ENCODE results near the gene CRHR1.

CRHR1 gene

DNA sequence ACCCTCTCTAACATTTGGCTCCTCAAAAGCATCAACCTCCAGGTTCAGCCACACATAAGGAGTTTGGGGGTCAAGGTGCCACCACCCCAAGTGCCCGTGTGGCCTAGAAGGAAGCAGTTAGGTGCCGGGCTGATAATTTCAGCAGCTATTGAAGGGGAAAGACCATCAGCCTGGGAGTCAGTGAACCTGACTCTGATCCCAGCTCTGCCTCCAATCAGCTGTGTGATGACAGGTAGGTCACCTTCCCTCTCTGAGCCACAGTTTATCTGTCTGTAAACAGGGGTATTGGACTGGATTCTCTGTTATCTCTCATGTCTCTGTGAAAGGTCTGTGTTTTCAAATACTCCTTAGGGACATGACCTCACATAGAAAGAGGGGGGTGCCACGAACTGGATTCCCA lies 3.9 kb downstream of the CRHR1 start:
- no peak for ATAC-seq (ENCODE audit: low read depth)
- no peak for DNase-seq (ENCODE audit: low spot score in 2 of 2)
- no peaks in the 10 kb centered on the region for H3K9me3 Mint-ChIP-seq
- peaks cover 5% of the 10 kb centered on the region for H3K4me1 Mint-ChIP-seq
- no peak overlapping the region for H3K4me3 Mint-ChIP-seq
- no peak overlapping the region for H3K27ac Mint-ChIP-seq
- H3K36me3 Mint-ChIP-seq, result no peaks in the 10 kb centered on the region
- peaks cover 26% of the 10 kb centered on the region for H3K27me3 Mint-ChIP-seq

DNA sequence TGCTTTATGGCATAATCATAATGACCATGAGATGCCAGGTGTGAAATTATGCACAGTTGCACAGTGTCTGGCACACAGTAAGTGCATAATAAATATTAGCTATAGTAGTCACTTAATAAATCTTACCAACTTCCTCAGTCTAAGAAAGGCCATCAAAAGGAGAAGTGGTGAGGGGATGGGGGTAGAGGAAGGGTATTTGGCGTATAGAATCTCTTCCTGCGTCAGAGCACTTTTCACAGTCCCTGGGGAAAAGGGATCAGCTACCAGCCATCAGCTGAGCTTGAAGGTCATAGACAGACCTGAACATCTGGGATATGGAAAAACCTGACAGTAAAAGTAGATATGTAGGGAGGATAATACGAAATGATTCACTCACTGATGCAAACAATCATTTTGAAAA lies 5.8 kb downstream of the CRHR1 start:
- Mint-ChIP-seq H3K27ac (no peak overlapping the region), H3K4me1 (peaks cover 5% of the 10 kb centered on the region), H3K27me3 (peaks cover 25% of the 10 kb centered on the region), H3K9me3 (no peaks in the 10 kb centered on the region), H3K4me3 (no peak overlapping the region), H3K36me3 (no peaks in the 10 kb centered on the region)
- peak; percentile 51 for ATAC-seq (ENCODE audit: low read depth)
- DNase-seq (ENCODE audit: low spot score in 2 of 2), result no peak

DNA sequence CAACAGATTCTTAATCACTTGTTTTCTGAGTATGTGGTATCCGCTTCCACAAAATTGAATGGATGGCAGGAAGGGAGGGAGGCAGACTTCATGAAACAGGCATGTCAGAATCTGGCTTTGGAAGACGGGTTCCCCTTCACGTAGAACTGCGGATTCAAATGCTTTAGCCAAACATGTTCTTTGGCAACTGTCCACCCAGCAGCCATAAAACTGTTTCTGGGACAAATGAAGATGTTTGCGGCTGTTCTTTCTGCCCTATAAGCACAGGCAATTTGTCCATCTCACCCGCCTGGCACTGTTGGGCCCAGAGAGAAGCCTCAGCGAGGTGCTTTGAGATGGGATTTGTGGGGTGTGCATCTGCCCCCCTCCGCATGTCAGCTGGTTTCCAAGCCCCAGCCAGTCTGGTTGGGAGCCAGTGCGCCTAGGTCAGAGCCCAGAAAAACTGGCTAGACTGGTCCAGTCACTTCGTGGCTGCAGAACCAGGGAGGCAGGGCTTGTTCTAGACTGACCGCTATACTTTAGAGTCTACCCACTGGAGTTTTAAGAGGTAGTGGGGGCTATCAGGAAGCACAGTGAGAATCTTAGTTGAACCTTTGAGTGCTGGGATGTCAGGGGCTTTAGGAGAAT lies 6.3 kb downstream of the CRHR1 start:
- Mint-ChIP-seq H3K4me3 (no peak overlapping the region), H3K9me3 (no peaks in the 10 kb centered on the region), H3K27me3 (peaks cover 25% of the 10 kb centered on the region), H3K27ac (no peak overlapping the region), H3K4me1 (peaks cover 3% of the 10 kb centered on the region), H3K36me3 (no peaks in the 10 kb centered on the region)
- DNase-seq (ENCODE audit: low spot score in 2 of 2) (no peak), ATAC-seq (ENCODE audit: low read depth) (no peak)

DNA sequence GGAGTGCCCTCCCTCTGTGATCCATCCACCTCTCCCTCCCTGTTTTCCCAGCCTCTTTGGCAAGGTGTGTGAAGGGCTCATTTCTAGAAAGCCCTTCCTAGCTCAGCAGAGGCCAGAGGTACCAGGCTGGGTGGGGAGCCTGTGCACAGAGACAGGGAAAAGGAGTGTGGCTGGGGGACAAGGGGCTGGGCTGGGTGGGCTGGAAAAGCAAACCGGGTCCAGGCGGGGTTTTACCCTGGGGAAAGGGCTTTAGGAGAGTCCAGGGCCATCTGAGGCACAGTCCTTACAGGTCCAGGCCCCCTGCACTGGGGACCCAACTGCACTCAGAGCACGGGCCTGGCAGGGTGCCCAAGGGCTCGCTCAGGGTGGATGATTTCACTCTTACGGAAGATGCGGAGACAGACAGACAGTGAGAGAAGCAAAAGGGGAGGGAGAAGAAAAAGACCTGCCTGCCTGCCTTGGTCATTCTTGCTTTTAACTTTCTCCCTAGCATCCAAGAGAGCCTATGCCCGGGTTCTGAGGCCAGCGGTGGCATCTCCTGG lies 7.0 kb downstream of the CRHR1 start:
- Mint-ChIP-seq H3K36me3 (no peaks in the 10 kb centered on the region), H3K27me3 (peaks cover 20% of the 10 kb centered on the region), H3K9me3 (no peaks in the 10 kb centered on the region), H3K4me3 (no peak overlapping the region), H3K4me1 (peaks cover 3% of the 10 kb centered on the region), H3K27ac (no peak overlapping the region)
- ATAC-seq (ENCODE audit: low read depth), result no peak
- no peak for DNase-seq (ENCODE audit: low spot score in 2 of 2)

DNA sequence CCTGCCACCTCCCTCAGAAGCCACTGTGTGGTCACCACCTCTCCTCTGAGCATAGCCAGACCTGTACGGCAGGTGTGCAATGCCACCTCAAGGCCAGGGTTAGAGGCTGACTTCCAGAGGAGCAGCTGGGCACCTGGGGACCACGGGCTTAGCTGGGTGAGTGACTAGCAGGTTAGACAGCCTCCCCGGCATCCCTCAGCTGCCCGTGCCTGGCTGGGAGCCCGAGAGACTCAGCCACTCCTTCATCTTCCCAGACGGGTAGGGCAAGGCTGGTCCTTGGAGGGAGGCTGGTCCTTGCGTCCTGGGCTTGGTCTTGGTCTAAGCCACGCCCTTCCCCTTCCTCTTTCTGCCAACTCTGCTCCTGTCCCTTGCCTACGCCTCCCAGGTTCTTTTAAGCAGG lies 7.8 kb downstream of the CRHR1 start:
- Mint-ChIP-seq H3K36me3 (peaks cover 2% of the 10 kb centered on the region), H3K4me1 (peaks cover 3% of the 10 kb centered on the region), H3K9me3 (no peaks in the 10 kb centered on the region), H3K27ac (no peak overlapping the region), H3K27me3 (peaks cover 22% of the 10 kb centered on the region), H3K4me3 (no peak overlapping the region)
- ATAC-seq (ENCODE audit: low read depth) (no peak), DNase-seq (ENCODE audit: low spot score in 2 of 2) (no peak)

DNA sequence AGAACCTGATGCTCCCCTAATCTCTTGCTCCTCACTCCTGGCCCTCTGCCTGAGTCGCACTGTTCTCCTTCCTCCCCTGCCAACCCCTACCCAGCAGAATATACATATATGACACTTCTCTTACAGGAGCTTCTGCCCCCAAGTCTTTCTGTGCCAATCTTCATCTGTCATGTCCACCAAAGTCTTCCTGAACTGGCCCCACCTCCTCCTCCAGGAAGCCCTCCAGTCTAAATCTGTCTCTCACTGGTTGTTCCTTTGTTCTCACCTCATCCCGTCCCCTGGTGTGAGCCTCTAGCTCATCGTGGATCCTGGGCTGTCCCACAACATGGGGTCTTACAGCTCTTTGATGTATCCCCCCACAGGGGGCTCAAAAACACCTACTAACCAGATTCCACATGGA lies 8.3 kb downstream of the CRHR1 start:
- Mint-ChIP-seq H3K4me3 (no peak overlapping the region), H3K9me3 (no peaks in the 10 kb centered on the region), H3K36me3 (peaks cover 2% of the 10 kb centered on the region), H3K4me1 (peaks cover 3% of the 10 kb centered on the region), H3K27ac (no peak overlapping the region), H3K27me3 (peaks cover 21% of the 10 kb centered on the region)
- no peak for ATAC-seq (ENCODE audit: low read depth)
- no peak for DNase-seq (ENCODE audit: low spot score in 2 of 2)

DNA sequence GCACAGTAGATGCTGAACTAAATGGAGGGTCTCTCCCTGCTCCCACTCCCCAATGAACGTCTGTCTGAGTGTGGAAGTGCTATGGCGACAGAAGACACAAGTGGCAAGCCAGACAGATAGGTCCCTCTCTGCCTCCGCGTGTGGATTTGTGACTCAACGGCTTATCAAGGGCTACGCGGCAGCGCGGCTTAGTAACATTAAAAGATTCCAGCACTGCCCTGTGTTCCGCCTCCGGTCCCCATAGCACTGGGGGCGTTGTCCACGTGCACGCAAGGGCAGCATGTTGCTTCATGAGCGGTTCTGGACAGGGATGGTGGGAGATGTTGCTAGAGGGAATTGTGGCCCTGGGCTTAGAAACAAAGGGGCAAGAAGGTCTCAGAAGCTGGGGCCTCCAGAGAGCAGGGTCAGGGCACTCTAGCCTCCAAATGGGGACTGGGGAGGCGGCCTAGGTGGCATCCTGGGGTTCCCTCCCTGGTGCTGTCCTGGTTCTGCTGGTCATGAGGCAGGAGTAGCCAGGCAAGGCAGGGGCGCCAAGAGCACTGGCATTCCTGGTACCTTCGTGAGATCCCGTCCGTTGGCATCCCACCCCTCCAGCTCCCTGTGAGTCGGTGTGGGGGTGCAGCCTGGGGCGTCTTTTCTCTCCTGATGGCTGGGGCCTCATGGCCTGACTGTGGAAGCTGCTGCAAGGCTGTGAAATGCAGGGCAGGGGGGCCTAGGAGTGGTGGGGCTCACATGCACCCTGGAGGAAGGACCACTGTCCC lies 9.1 kb downstream of the CRHR1 start:
- H3K27me3 Mint-ChIP-seq, result peaks cover 22% of the 10 kb centered on the region
- H3K9me3 Mint-ChIP-seq, result no peaks in the 10 kb centered on the region
- peaks cover 3% of the 10 kb centered on the region for H3K4me1 Mint-ChIP-seq
- H3K27ac Mint-ChIP-seq, result no peak overlapping the region
- H3K36me3 Mint-ChIP-seq, result peaks cover 2% of the 10 kb centered on the region
- H3K4me3 Mint-ChIP-seq, result no peak overlapping the region
- no peak for DNase-seq (ENCODE audit: low spot score in 2 of 2)
- ATAC-seq (ENCODE audit: low read depth), result no peak

DNA sequence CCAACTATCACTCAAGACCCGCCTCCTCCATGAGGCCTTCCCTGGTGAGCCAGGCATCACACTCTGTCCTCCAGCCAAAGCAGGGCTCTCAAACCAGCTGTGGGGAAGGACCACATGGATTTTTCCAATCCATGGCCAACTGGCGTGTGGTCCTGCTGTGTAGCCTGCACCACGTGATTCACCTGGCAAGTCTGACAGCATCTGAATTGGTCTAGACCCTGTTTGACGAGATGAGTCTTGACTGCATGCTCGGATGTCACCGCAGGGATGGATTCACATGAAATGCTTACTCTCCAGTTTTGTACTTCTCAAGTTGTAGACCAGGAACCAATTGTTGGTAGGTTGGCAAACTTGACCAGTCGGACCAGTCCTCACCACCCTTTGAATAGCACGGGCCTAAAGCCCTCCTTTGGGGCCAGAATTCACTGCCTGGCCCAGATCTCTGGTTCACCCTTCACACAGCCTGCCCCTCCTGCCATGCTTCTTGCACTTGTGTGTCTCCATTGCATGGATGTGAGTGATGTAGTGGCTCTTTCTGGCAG lies 9.9 kb downstream of the CRHR1 start:
- Mint-ChIP-seq H3K27me3 (peaks cover 21% of the 10 kb centered on the region), H3K4me1 (peaks cover 3% of the 10 kb centered on the region), H3K9me3 (no peaks in the 10 kb centered on the region), H3K36me3 (peaks cover 2% of the 10 kb centered on the region), H3K4me3 (no peak overlapping the region), H3K27ac (no peak overlapping the region)
- ATAC-seq (ENCODE audit: low read depth) (no peak), DNase-seq (ENCODE audit: low spot score in 2 of 2) (no peak)

DNA sequence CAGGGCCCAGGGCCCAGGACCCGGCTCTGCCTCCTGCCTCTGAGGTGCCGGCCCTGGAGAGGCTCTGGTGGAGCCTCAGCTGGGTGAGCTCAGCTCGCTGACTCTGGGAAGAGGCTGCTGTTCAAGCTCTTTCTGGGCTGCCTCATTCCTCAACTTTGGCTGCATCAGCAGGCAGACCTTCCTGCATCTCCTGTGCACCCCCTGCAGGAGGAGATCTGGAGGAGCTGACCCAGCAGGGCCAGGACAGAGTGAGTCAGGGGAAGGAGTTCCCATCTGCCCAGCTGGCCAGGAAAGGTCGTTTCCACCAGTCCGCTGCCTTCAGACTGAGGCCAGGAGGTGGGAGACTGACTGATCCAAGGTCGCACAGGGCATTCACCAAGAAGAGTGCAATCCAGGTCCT lies 10.7 kb downstream of the CRHR1 start:
- peaks cover 2% of the 10 kb centered on the region for H3K36me3 Mint-ChIP-seq
- peaks cover 22% of the 10 kb centered on the region for H3K27me3 Mint-ChIP-seq
- peaks cover 3% of the 10 kb centered on the region for H3K4me1 Mint-ChIP-seq
- no peak overlapping the region for H3K27ac Mint-ChIP-seq
- ATAC-seq (ENCODE audit: low read depth), result no peak
- H3K9me3 Mint-ChIP-seq, result no peaks in the 10 kb centered on the region
- DNase-seq (ENCODE audit: low spot score in 2 of 2), result no peak
- no peak overlapping the region for H3K4me3 Mint-ChIP-seq

DNA sequence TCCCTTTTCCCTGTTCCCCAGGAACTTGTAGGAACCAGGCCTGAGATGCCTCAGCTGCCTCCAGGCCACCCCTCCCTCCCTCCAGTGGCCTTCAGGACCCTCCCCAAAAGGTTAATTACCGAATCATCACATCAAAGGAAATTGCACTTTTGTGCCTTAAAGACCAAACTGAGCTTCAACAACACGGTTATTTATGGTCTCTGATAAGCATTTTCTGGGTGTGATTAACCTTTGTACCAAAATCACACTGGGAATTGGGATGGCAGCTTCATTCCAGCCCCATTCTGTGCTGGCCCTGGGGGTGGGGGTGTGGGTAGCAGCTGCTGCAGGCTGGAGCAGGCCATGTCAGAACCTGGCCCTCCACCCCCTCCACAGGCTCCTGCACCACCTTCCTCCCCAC lies 16.7 kb downstream of the CRHR1 start:
- Mint-ChIP-seq H3K27me3 (peaks cover 30% of the 10 kb centered on the region), H3K9me3 (no peaks in the 10 kb centered on the region), H3K4me3 (no peak overlapping the region), H3K27ac (no peak overlapping the region), H3K4me1 (no peaks in the 10 kb centered on the region), H3K36me3 (peaks cover 2% of the 10 kb centered on the region)
- ATAC-seq (ENCODE audit: low read depth) (no peak), DNase-seq (ENCODE audit: low spot score in 2 of 2) (no peak)

DNA sequence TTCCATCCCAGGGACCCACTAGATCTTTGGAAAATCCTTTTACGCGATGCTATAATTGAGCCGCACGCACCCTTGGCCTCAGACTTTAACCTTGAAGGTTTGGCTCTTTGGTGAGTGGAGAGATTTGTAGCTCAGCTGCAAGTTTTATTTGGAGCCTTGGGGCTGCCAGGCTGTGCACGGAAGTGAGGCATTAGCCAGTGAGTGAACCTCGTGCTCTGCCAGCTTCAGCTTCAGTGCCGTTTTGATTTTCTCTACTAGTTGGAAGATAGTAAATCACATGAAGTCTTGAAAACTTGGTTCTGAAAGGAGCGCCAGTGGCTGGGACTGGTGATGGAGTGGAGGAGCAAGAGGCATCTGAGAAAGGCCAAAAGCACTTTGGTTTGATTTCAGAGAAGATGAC lies 17.3 kb downstream of the CRHR1 start:
- DNase-seq (ENCODE audit: low spot score in 2 of 2), result no peak
- no peak overlapping the region for H3K27ac Mint-ChIP-seq
- ATAC-seq (ENCODE audit: low read depth), result no peak
- H3K4me3 Mint-ChIP-seq, result no peak overlapping the region
- no peaks in the 10 kb centered on the region for H3K4me1 Mint-ChIP-seq
- peaks cover 2% of the 10 kb centered on the region for H3K36me3 Mint-ChIP-seq
- peaks cover 34% of the 10 kb centered on the region for H3K27me3 Mint-ChIP-seq
- H3K9me3 Mint-ChIP-seq, result no peaks in the 10 kb centered on the region

DNA sequence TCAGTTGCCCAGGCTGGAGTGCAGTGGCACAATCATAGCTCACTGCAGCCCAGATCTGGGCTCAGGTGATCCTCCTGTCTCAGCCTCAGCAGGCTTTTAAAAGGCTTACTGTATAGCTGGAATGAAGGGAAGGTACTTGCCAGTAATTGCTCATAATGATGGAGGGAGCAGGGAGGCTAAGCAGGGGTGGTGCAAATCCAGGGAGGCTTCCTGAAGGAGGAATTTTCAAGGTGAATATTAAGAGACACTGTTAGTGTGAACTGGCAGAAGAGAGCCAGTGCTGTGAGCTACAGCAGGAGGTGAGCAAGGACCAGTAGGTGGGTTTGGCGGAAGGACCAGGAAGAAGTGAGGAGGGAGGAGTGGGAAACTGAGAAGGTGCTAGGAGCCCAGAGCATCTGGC lies 24.7 kb downstream of the CRHR1 start:
- Mint-ChIP-seq H3K27ac (no peak overlapping the region), H3K36me3 (no peaks in the 10 kb centered on the region), H3K9me3 (no peaks in the 10 kb centered on the region), H3K4me3 (no peak overlapping the region), H3K27me3 (peaks cover 34% of the 10 kb centered on the region), H3K4me1 (no peaks in the 10 kb centered on the region)
- no peak for DNase-seq (ENCODE audit: low spot score in 2 of 2)
- ATAC-seq (ENCODE audit: low read depth), result no peak

DNA sequence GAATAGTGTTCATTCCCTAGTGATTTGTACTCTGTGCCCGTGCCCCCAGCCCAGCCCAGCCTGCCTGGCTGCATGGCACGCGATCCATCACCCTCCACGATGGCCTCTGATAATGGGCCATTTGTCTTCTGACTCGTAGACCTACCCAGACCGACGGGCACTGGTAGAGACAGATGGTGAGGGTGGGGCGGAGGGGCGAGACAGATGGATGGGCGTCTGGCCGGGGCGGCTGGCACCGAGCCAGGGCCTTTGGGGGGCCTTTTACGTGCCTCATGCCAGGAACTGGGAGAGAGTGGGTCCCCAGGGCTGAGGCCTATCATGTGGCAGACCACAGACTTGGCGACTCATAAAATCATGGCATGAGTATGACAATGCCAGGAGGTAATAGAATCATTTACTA lies 25.4 kb downstream of the CRHR1 start:
- no peaks in the 10 kb centered on the region for H3K36me3 Mint-ChIP-seq
- no peak for ATAC-seq (ENCODE audit: low read depth)
- no peak overlapping the region for H3K4me3 Mint-ChIP-seq
- H3K27ac Mint-ChIP-seq, result no peak overlapping the region
- DNase-seq (ENCODE audit: low spot score in 2 of 2), result no peak
- H3K9me3 Mint-ChIP-seq, result no peaks in the 10 kb centered on the region
- H3K27me3 Mint-ChIP-seq, result peaks cover 33% of the 10 kb centered on the region
- no peaks in the 10 kb centered on the region for H3K4me1 Mint-ChIP-seq

DNA sequence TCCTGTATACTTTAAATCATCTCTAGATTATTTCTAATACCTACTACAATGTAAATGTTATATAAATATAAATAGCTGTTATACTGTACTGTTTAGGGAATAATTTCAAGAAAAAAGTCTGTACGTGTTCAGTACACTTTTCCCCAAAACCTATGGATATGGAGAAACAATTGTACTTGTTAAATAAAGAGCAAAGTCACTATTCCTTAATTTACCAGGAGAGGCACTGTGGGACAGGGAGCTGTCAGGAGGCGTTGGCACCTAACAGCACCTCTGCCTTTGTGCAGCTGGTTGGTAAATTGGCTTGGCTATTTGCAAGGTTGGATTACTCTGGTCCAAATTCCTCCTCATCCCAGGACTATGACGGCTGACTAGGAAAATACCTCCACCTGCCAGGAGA lies 28.0 kb downstream of the CRHR1 start:
- Mint-ChIP-seq H3K36me3 (no peaks in the 10 kb centered on the region), H3K27ac (no peak overlapping the region), H3K27me3 (peaks cover 19% of the 10 kb centered on the region), H3K4me3 (no peak overlapping the region), H3K9me3 (no peaks in the 10 kb centered on the region), H3K4me1 (no peaks in the 10 kb centered on the region)
- no peak for DNase-seq (ENCODE audit: low spot score in 2 of 2)
- ATAC-seq (ENCODE audit: low read depth), result no peak
